SU-DHL-6 (cell line): ENCODE data around the gene ARHGEF39.

Experiments
- H2AFZ ChIP-seq: fragments of 200-600 bp; sonication (generic); 2 replicates; pipeline ENCODE4 v1.6.1; 2014; ENCODE audit warnings: low read depth, mild to moderate bottlenecking, moderate library complexity, mixed read lengths, antibody characterized with exemption, low read length; ENCODE audit not compliant: severe bottlenecking
- H3F3A ChIP-seq: fragments of 200-600 bp; shearing (Covaris generic); 2 replicates; pipeline ENCODE4 v1.6.0; 2016; ENCODE audit warnings: antibody characterized with exemption, mild to moderate bottlenecking; ENCODE audit not compliant: insufficient read depth
- H3K27ac ChIP-seq: fragments of 200-600 bp; sonication (generic); 2 replicates; pipeline ENCODE4 v1.5.1; 2016; ENCODE audit warnings: low read depth, mild to moderate bottlenecking, low read length, moderate library complexity, mixed read lengths
- H3K27me3 ChIP-seq: fragments of 200-600 bp; sonication (generic), shearing (Covaris generic); 2 replicates; pipeline ENCODE4 v1.6.0; 2014; ENCODE audit warnings: mild to moderate bottlenecking, low read length
- H3K36me3 ChIP-seq: fragments of 200-600 bp; sonication (generic); 2 replicates; pipeline ENCODE4 v1.6.1; 2014; ENCODE audit warnings: mild to moderate bottlenecking, low read length, mixed read lengths
- H3K4me2 ChIP-seq: fragments of 300-600, 200-600 bp; shearing (Covaris generic), sonication (generic); 2 replicates; pipeline ENCODE4 v1.6.0; 2014; ENCODE audit warnings: low read length, low read depth, mild to moderate bottlenecking; ENCODE audit not compliant: poor library complexity, severe bottlenecking
- H3K4me3 ChIP-seq: fragments of 200-600 bp; sonication (generic); 2 replicates; pipeline ENCODE4 v1.5.1; 2014; ENCODE audit warnings: antibody characterized with exemption, low read length, mild to moderate bottlenecking, mixed read lengths; ENCODE audit not compliant: insufficient read depth, poor library complexity, severe bottlenecking
- H3K79me2 ChIP-seq: fragments of 200-600 bp; sonication (generic); 2 replicates; pipeline ENCODE4 v1.6.1; 2014; ENCODE audit warnings: mild to moderate bottlenecking, low read length, moderate library complexity; ENCODE audit not compliant: insufficient read depth
- H3K9ac ChIP-seq: fragments of 200-600 bp; sonication (generic); 2 replicates; pipeline ENCODE4 v1.7.0; 2014; ENCODE audit warnings: mild to moderate bottlenecking, low read length
- H3K9me2 ChIP-seq: fragments of 200-600 bp; sonication (generic); replicated peaks from 2 replicates; pipeline ENCODE4 v1.6.1; 2014; ENCODE audit warnings: low read length; ENCODE audit not compliant: insufficient read depth
- H3K9me3 ChIP-seq: fragments of 200-600 bp; sonication (generic); 2 replicates; pipeline ENCODE4 v1.6.1; 2014; ENCODE audit warnings: low read length, mixed read lengths; ENCODE audit not compliant: insufficient read depth
- H4K20me1 ChIP-seq: fragments of 200-600 bp; sonication (generic); 2 replicates; pipeline ENCODE4 v1.6.1; 2014; ENCODE audit warnings: low read depth, mild to moderate bottlenecking, antibody characterized with exemption, low read length, moderate library complexity, mixed read lengths
- CTCF ChIP-seq: fragments of 200-600 bp; sonication (generic); IDR thresholded peaks from one replicate; pipeline ENCODE4 v1.5.1; 2017; ENCODE audit warnings: antibody characterized with exemption, mild to moderate bottlenecking, low read length, moderate library complexity; ENCODE audit not compliant: insufficient read depth, poor library complexity, severe bottlenecking
- EZH2phosphoT487 ChIP-seq: fragments of 200-600 bp; sonication (generic), shearing (Covaris generic); conservative IDR thresholded peaks from 2 replicates; pipeline ENCODE4 v1.6.1; 2018; ENCODE audit warnings: mild to moderate bottlenecking, antibody characterized with exemption, low read length, moderate library complexity, mixed read lengths

Gene ARHGEF39

GRCh38 chr9:35705372-35705771, 40.4 kb upstream of the ARHGEF39 start:
- Histone ChIP-seq H3F3A (no peaks in the 10 kb centered on the region), H3K36me3 (peaks cover 20% of the 10 kb centered on the region; the same call in 1 of the 2 replicates)
- TF ChIP-seq EZH2phosphoT487: no peak
- TF ChIP-seq CTCF: no peak

DNA sequence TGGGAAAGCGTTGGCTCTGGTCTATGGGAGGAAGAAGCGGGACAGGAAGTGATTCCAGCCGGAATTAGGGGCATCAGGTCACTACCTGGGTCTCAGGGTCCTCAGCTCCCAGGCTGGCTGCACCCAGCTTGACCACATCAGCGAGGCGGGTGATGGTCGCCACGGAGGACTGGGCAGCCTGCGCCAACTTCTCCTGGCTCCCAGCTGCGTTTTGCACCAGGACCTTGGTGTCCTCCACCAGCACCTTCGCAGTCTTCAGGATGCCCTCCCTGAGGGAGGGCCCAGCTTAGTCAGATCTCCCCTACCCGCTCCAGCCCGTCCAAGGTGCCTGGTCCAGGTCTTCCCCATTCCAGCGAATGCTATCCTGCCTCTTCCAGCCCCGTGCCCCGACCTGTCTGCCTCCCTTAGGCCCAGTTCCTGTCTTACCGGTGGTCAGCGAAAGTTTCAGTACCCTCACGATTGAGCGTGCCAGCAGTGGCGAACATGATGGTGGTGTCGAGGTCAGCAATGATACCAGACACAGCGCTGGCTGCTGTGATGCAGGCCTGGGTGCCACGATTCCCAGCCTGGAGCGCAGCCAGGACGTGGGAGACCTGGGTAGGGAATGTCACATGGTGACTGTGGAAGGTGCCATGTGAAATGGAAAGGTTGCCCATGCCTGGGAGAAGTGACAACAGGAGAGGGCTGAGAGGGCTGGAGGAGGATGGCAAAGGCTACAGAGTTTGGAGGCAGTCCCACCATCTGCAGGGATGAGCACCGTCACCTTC, 39.1 kb upstream of the ARHGEF39 start:
- H3K4me3 ChIP-seq: no peak overlapping the region
- H3K79me2 ChIP-seq: no peaks in the 10 kb centered on the region
- no peak overlapping the region for H3K9ac ChIP-seq
- peaks cover 23% of the 10 kb centered on the region; the same call in 1 of the 2 replicates for H3K36me3 ChIP-seq
- no peak overlapping the region for H2AFZ ChIP-seq
- no peaks in the 10 kb centered on the region for H3K9me2 ChIP-seq
- H3K4me2 ChIP-seq: no peak overlapping the region
- no peaks in the 10 kb centered on the region for H3F3A ChIP-seq
- no peaks in the 10 kb centered on the region for H3K27me3 ChIP-seq
- no peaks in the 10 kb centered on the region for H3K9me3 ChIP-seq
- no peak overlapping the region for H3K27ac ChIP-seq
- TF ChIP-seq CTCF: no peak
- no peak for TF ChIP-seq EZH2phosphoT487
- no peaks in the 10 kb centered on the region for H4K20me1 ChIP-seq

More at GRCh38 chr9:35705372-35705771, 40.4 kb upstream of the ARHGEF39 start:
- no peaks in the 10 kb centered on the region for H3K9me2 ChIP-seq
- H2AFZ ChIP-seq: no peak overlapping the region
- H4K20me1 ChIP-seq: no peaks in the 10 kb centered on the region
- H3K79me2 ChIP-seq: no peaks in the 10 kb centered on the region
- H3K9me3 ChIP-seq: no peaks in the 10 kb centered on the region
- H3K9ac ChIP-seq: no peak overlapping the region
- H3K27ac ChIP-seq: no peak overlapping the region
- H3K27me3 ChIP-seq: no peaks in the 10 kb centered on the region
- H3K4me3 ChIP-seq: no peak overlapping the region
- H3K4me2 ChIP-seq: no peak overlapping the region

- Histone ChIP-seq H3K27me3 (no peaks in the 10 kb centered on the region), H3K4me2 (no peak overlapping the region), H2AFZ (no peak overlapping the region), H3K4me3 (no peak overlapping the region), H3K79me2 (no peaks in the 10 kb centered on the region), H3K9me3 (no peaks in the 10 kb centered on the region), H3K9ac (no peak overlapping the region), H3F3A (no peaks in the 10 kb centered on the region), H3K27ac (no peak overlapping the region), H3K36me3 (peaks cover 20% of the 10 kb centered on the region; the same call in 1 of the 2 replicates), H3K9me2 (no peaks in the 10 kb centered on the region), H4K20me1 (no peaks in the 10 kb centered on the region)
- no peak for TF ChIP-seq CTCF
- TF ChIP-seq EZH2phosphoT487: no peak
Observed at GRCh38 chr9:35702696-35703095, 37.7 kb upstream of the ARHGEF39 start.
